Endothelial cell of umbilical vein (primary cell): Measurements from ENCODE around the gene ZNF474. TPM values are rescaled to one million over a fixed set of nuclear protein-coding genes. Genes with fewer than 3 reads are reported as not detected.

ENCODE experiments used
- BruUV-seq: library from RNA; stranded (reverse); fragments of 400-500 nt; replicated peaks from 2 replicates; lab custom pipeline; 2021; lab: Mats Ljungman, UMichigan
- CTCF ChIA-PET: fragments of 300-600, 350-600 bp; sonication (Branson Sonifier 250); formaldehyde crosslinking; loops from one replicate; lab custom pipeline; 2021; ENCODE audit warnings: antibody characterized with exemption, inconsistent platforms; lab: Charles Lee
- POLR2A ChIA-PET: fragments of 300-600, 350-600 bp; sonication (Branson Sonifier 250); formaldehyde crosslinking; loops from one replicate; lab custom pipeline; 2021; ENCODE audit warnings: antibody characterized with exemption, inconsistent platforms; lab: Charles Lee
- DNase-seq: peaks from one replicate; pipeline ENCODE4 v3.0.0-alpha.2; 2011; ENCODE audit warnings: low read depth, low spot score
- FAIRE-seq: peaks from 2 replicates; lab custom pipeline; 2011; peaks lifted over from hg19 to GRCh38; lab: Jason Lieb, UNC
- H2AFZ ChIP-seq: 2 replicates; pipeline ENCODE4 v1.6.0; 2012; ENCODE audit warnings: low read depth, low read length, control low read depth, inconsistent platforms
- H3K27ac ChIP-seq: 2 replicates; pipeline ENCODE4 v1.5.1; 2011; ENCODE audit warnings: low read depth, mild to moderate bottlenecking, control low read depth, low read length, moderate library complexity; ENCODE audit not compliant: insufficient read depth
- H3K27me3 ChIP-seq, 2 experiments: 2 replicates each; pipeline versions ENCODE4 v1.6.0 to v1.6.1; 2011; ENCODE audit warnings: low read length in 2 of 2, mixed read lengths in 1 of 2; ENCODE audit not compliant: control insufficient read depth in 2 of 2, insufficient read depth in 2 of 2
- H3K36me3 ChIP-seq, 2 experiments: 2 replicates in 1 of 2; 3 replicates in 1 of 2; pipeline ENCODE4 v1.5.1; 2011; ENCODE audit warnings: low read length in 2 of 2, mild to moderate bottlenecking in 1 of 2, moderate library complexity in 1 of 2; ENCODE audit not compliant: control insufficient read depth in 2 of 2, insufficient read depth in 2 of 2; ENCODE audit errors: extremely low read depth in 1 of 2
- H3K4me1 ChIP-seq: 3 replicates; pipeline ENCODE4 v1.5.1; 2011; ENCODE audit warnings: mild to moderate bottlenecking, low read length; ENCODE audit not compliant: control insufficient read depth, insufficient read depth; ENCODE audit errors: extremely low read depth
- H3K4me2 ChIP-seq: 2 replicates; pipeline ENCODE4 v1.6.1; 2011; ENCODE audit warnings: low read length, control low read depth, mixed read lengths; ENCODE audit not compliant: insufficient read depth
- H3K4me3 ChIP-seq, 3 experiments: fragments of 200-600 bp in 1 of 3; sonication (generic), shearing (Covaris generic) in 1 of 3; replicated peaks in 1 of 3; 2 replicates each; pipeline ENCODE4 v1.5.1; 2011 to 2016; ENCODE audit warnings: control low read depth in 3 of 3, low read length in 3 of 3, mild to moderate bottlenecking in 2 of 3, inconsistent platforms in 1 of 3, low read depth in 1 of 3, moderate library complexity in 1 of 3; ENCODE audit not compliant: insufficient read depth in 1 of 3
- H3K79me2 ChIP-seq: 2 replicates; pipeline ENCODE4 v1.6.0; 2012; ENCODE audit warnings: low read length, inconsistent platforms; ENCODE audit not compliant: control insufficient read depth, insufficient read depth
- H3K9ac ChIP-seq: replicated peaks from 2 replicates; pipeline ENCODE3; 2011; ENCODE audit warnings: low read length, control low read depth; ENCODE audit not compliant: insufficient read depth; ENCODE audit errors: extremely low read depth
- H3K9me1 ChIP-seq: replicated peaks from 3 replicates; pipeline ENCODE4 v1.6.0; 2011; ENCODE audit warnings: mild to moderate bottlenecking, low read length; ENCODE audit not compliant: control insufficient read depth, insufficient read depth; ENCODE audit errors: extremely low read depth
- H3K9me3 ChIP-seq: replicated peaks from 2 replicates; pipeline ENCODE4 v1.5.1; 2012; ENCODE audit warnings: low read length, inconsistent platforms; ENCODE audit not compliant: control insufficient read depth, insufficient read depth
- H4K20me1 ChIP-seq: replicated peaks from 2 replicates; pipeline ENCODE3; 2011; ENCODE audit warnings: mild to moderate bottlenecking, low read length; ENCODE audit not compliant: control insufficient read depth, insufficient read depth; ENCODE audit errors: extremely low read depth
- FOS ChIP-seq: IDR thresholded peaks from 2 replicates; pipeline ENCODE4 v1.6.1; 2011; ENCODE audit warnings: mild to moderate bottlenecking, low read length, moderate library complexity, borderline replicate concordance; ENCODE audit not compliant: insufficient read depth
- GATA2 ChIP-seq: IDR thresholded peaks from 2 replicates; pipeline ENCODE4 v1.7.0; 2011; ENCODE audit warnings: low read depth, mild to moderate bottlenecking, moderate library complexity, mixed read lengths, low read length; ENCODE audit not compliant: insufficient read length, insufficient read depth
- JUN ChIP-seq: IDR thresholded peaks from 2 replicates; pipeline ENCODE4 v1.6.1; 2011; ENCODE audit warnings: borderline replicate concordance, low read depth; ENCODE audit not compliant: insufficient read length, insufficient read depth
- MYC ChIP-seq: IDR thresholded peaks from one replicate; pipeline ENCODE4 v1.6.1; 2011; ENCODE audit warnings: mild to moderate bottlenecking, low read depth, low read length
- POLR2AphosphoS5 ChIP-seq: IDR thresholded peaks from 2 replicates; pipeline ENCODE4 v1.6.1; 2012; ENCODE audit warnings: low read depth, mild to moderate bottlenecking, control low read depth, low read length, moderate library complexity; ENCODE audit not compliant: insufficient read depth
- dilution Hi-C: fragments of 300-500 bp; cut with MboI; formaldehyde crosslinking; loops from one replicate; pipeline ENCODE4 v1.15.0; 2019; ENCODE audit warnings: low sequenced_read_pairs; ENCODE audit not compliant: extremely low pct_ligation_motif_present
- intact Hi-C: fragments of 100-400 bp; cut with micrococcal nuclease; formaldehyde crosslinking; loops from one replicate; pipeline ENCODE4 v1.10.0; 2022
- polyA plus RNA-seq, 4 experiments: library from polyadenylated mRNA; depleted of rRNA in 3 of 4; stranded (reverse) in 3 of 4; unstranded in 1 of 4; fragments of >200 nt; gene quantifications; 2 replicates each; pipeline versions ENCODE4 v1.2.1 to v1.2.3, GENCODE V29; 2011 to 2012; ENCODE audit warnings: missing spikeins in 1 of 4
- total RNA-seq: library from RNA; stranded (reverse); gene quantifications from 2 replicates; pipeline ENCODE4 v1.2.3, GENCODE V29; 2021
- TF ChIP-seq, protein P1 (sequence below): IDR thresholded peaks from 2 replicates; pipeline ENCODE4 v1.6.1; 2011; ENCODE audit not compliant: insufficient read depth, insufficient read length

ZNF474 gene
- total and polyA plus RNA-seq, 2 donors (not counting 3 experiments of a cell fraction or from before 2014, with no cell fraction given): 0.03 TPM; not detected in 1

DNA sequence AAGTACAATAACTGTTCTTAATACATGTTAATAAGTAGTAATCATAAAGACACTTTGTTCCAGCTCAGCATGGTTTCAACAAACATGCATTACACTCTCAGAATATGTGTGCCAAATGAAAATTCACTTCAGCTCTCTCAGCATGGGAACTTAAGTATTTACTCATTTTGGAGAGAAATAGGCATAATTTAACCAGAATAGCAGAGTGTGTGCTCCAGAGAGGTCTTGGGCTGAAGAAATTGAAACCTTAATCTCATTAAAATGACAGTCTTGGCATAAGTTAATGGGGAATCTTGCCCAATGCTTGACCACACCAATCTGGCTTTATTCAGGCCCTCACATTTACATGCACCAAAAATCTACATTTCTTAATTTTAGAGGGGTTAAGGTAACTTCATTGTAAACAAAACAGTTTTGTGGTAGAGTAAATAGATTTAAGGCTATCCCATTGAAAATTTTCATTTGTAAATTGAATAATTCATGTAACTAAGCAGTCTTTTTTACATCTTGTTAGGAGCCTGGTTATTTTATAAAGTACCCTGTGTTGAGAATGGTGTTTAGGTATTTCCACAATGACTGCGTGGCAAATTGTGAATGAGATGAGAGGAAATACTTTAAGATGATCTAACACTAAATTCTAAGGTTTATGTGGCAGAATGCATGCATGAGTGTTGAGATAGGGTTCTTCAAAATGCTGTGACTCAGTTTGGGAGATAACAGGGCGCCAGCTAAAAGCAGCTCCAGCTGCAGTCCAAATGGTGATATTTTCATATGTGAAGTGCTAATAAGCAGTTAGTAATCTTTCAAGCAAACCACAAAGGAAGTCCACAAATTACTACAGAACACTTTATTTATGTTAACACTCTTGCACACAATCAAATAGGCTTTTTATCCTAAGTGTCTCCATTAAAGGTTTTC lies 40.0 kb upstream of the ZNF474 start:
- TF ChIP-seq, protein P1, sequence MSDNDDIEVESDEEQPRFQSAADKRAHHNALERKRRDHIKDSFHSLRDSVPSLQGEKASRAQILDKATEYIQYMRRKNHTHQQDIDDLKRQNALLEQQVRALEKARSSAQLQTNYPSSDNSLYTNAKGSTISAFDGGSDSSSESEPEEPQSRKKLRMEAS: no peak
- TF ChIP-seq GATA2 (peak; percentile 96), FOS (peak; percentile 96), JUN (peak; percentile 10), POLR2AphosphoS5 (peak; percentile 78), MYC (no peak)
- BruUV-seq: TSS peak; percentile 95
- H3K27ac ChIP-seq: peak overlapping the region; percentile 55
- CTCF ChIA-PET: interaction anchor here (1.0 to 2.8 kb wide), 6 partner anchors 10 to 120 kb away, joined by 4 to 21 read pairs (median 6); partner anchors contain the start of gene LOX
- H3K9ac ChIP-seq: peak overlapping the region; percentile 8
- POLR2A ChIA-PET: no interaction called here
- H3K9me3 ChIP-seq: no peaks in the 10 kb centered on the region
- H4K20me1 ChIP-seq: no peaks in the 10 kb centered on the region
- no peaks in the 10 kb centered on the region for H3K9me1 ChIP-seq
- no peaks in the 10 kb centered on the region for H3K79me2 ChIP-seq
- DNase-seq (peak; percentile 76), FAIRE-seq (peak; percentile 15)
- dilution Hi-C loops: loop anchor here (25.0 kb wide), 1 partner anchor 98 kb away; no protein-coding TSS in a partner anchor
- H2AFZ ChIP-seq: peak overlapping the region; percentile 45
- peaks cover 19% of the 10 kb centered on the region for H3K4me1 ChIP-seq
- intact Hi-C loops: loop anchor here (1.0 to 5.0 kb wide), 2 partner anchors 11 to 328 kb away; partner anchors contain the start of gene LOX
- no peaks in the 10 kb centered on the region for H3K27me3 ChIP-seq
- H3K4me2 ChIP-seq: peak overlapping the region; percentile 79
- H3K4me3 ChIP-seq: no peak overlapping the region
- H3K36me3 ChIP-seq: no peaks in the 10 kb centered on the region
